Measurements from ENCODE around the gene MYO3B.

- TF ChIP-seq PAX5 (IDR thresholded peaks at IDR 0.05; ENCODE audit: insufficient read depth, low read length, severe bottlenecking) (no peak), POLR2A (IDR thresholded peaks at IDR 0.05; ENCODE audit: low read depth, low read length) (no peak), TAF1 (IDR thresholded peaks at IDR 0.05; ENCODE audit: low read depth, low read length) (no peak), POLR2AphosphoS5 (IDR thresholded peaks at IDR 0.05; ENCODE audit: low read depth, low read length) (no peak), SPI1 (IDR thresholded peaks at IDR 0.05; ENCODE audit: low read depth, low read length) (no peak), POU2F2 (IDR thresholded peaks at IDR 0.05; ENCODE audit: low read depth, low read length) (no peak)
These were observed 227.4 kb downstream of the MYO3B start for GRCh38 chr2:170405326-170405725.

All from GM12891 (cell line).